HG03095 (cell line): ENCODE data around the gene LRPAP1.
"Not testable (repeated sequence)": the region's sequence is repeated elsewhere in the genome, so short reads cannot be mapped to it uniquely, and the experiment has no call there.

Experiments used
- ATAC-seq: cut with Tn5 transposase; IDR thresholded peaks from one replicate; pipeline ENCODE4 v1.9.1; 2021; ENCODE audit warnings: moderate library complexity; ENCODE audit not compliant: unreplicated experiment

The LRPAP1 gene

GRCh38 chr4:3531879-3532750 lies at the start of gene LRPAP1:
Gene LRPAP1, minus strand, starts transcription at chr4:3532422. Its CDS starts 10 bp downstream, at chr4:3532412.
- ATAC-seq: peak; percentile 82

GRCh38 chr4:3581334-3582090 lies 49.3 kb upstream of the LRPAP1 start:
- ATAC-seq: not testable (repeated sequence)

- ATAC-seq: not testable (repeated sequence)
Observed at GRCh38 chr4:3580859-3581258, 48.6 kb upstream of the LRPAP1 start.

- ATAC-seq: not testable (repeated sequence)
Observed at GRCh38 chr4:3578527-3579144, 46.4 kb upstream of the LRPAP1 start.

GRCh38 chr4:3578052-3578451 lies 45.8 kb upstream of the LRPAP1 start:
- not testable (repeated sequence) for ATAC-seq

GRCh38 chr4:3577208-3577892 lies 45.1 kb upstream of the LRPAP1 start:
- ATAC-seq: not testable (repeated sequence)

- ATAC-seq: not testable (repeated sequence)
Observed at GRCh38 chr4:3576533-3577207, 44.4 kb upstream of the LRPAP1 start.

GRCh38 chr4:3575426-3576369 lies 43.5 kb upstream of the LRPAP1 start:
- not testable (repeated sequence) for ATAC-seq

GRCh38 chr4:3574865-3575264 lies 42.6 kb upstream of the LRPAP1 start:
- not testable (repeated sequence) for ATAC-seq

GRCh38 chr4:3574346-3574745 lies 42.1 kb upstream of the LRPAP1 start:
- not testable (repeated sequence) for ATAC-seq

- no peak for ATAC-seq
Observed at GRCh38 chr4:3573131-3573530, 40.9 kb upstream of the LRPAP1 start.

GRCh38 chr4:3572363-3572762 lies 40.1 kb upstream of the LRPAP1 start:
- no peak for ATAC-seq

GRCh38 chr4:3571921-3572320 lies 39.7 kb upstream of the LRPAP1 start:
- no peak for ATAC-seq

- not testable (repeated sequence) for ATAC-seq
Observed at GRCh38 chr4:3570923-3571322, 38.7 kb upstream of the LRPAP1 start.

- not testable (repeated sequence) for ATAC-seq
Observed at GRCh38 chr4:3569611-3570010, 37.4 kb upstream of the LRPAP1 start.

- ATAC-seq: not testable (repeated sequence)
Observed at GRCh38 chr4:3566701-3567100, 34.5 kb upstream of the LRPAP1 start.

- not testable (repeated sequence) for ATAC-seq
Observed at GRCh38 chr4:3566301-3566700, 34.1 kb upstream of the LRPAP1 start.

- ATAC-seq: not testable (repeated sequence)
Observed at GRCh38 chr4:3564948-3565347, 32.7 kb upstream of the LRPAP1 start.

- no peak for ATAC-seq
Observed at GRCh38 chr4:3563403-3563802, 31.2 kb upstream of the LRPAP1 start.
